ENCODE results near the gene APOA4. TPM values are rescaled to one million over a fixed set of nuclear protein-coding genes. Genes with fewer than 3 reads are reported as not detected.

Gene APOA4
- polyA plus RNA-seq, 1 donor from 2014 or later = not detected

GRCh38 chr11:116832350-116833290 lies 9.5 kb upstream of the APOA4 start:
- Histone ChIP-seq H3K9me2 (ENCODE audit: insufficient read depth, low read length) (no peaks in the 10 kb centered on the region), H3K4me3 (ENCODE audit: low read length) (no peak overlapping the region), H3K9ac (ENCODE audit: low read length) (no peak overlapping the region), H3K36me3 (ENCODE audit: insufficient read depth, low read length) (no peaks in the 10 kb centered on the region), H3K27ac (ENCODE audit: low read length) (no peak overlapping the region), H4K20me1 (ENCODE audit: insufficient read depth) (no peaks in the 10 kb centered on the region), H3K27me3 (ENCODE audit: insufficient read depth, low read depth, low read length) (no peaks in the 10 kb centered on the region), H3K9me3 (ENCODE audit: low read length) (no peaks in the 10 kb centered on the region), H3K4me2 (ENCODE audit: low read length) (no peak overlapping the region), H2AFZ (ENCODE audit: low read depth, low read length) (no peak overlapping the region), H3K79me2 (replicated peaks; ENCODE audit: insufficient read depth, low read length) (no peaks in the 10 kb centered on the region), H3F3A (ENCODE audit: insufficient read depth, low read length, poor library complexity, severe bottlenecking) (no peaks in the 10 kb centered on the region)
- TF ChIP-seq POLR2AphosphoS5 (IDR thresholded peaks at IDR 0.05) (no peak), SMC3 (conservative IDR thresholded peaks at IDR 0.05; ENCODE audit: poor library complexity) (no peak), CTCF (IDR thresholded peaks at IDR 0.05; ENCODE audit: poor library complexity, severe bottlenecking) (no peak), RAD21 (conservative IDR thresholded peaks at IDR 0.05) (no peak), MXI1 (conservative IDR thresholded peaks at IDR 0.05; ENCODE audit: poor library complexity, severe bottlenecking) (no peak), TAF1 (IDR thresholded peaks at IDR 0.05; ENCODE audit: low read depth) (no peak), EP300 (conservative IDR thresholded peaks at IDR 0.05; ENCODE audit: poor library complexity, severe bottlenecking) (no peak), EZH2 (IDR thresholded peaks at IDR 0.05; ENCODE audit: borderline replicate concordance, insufficient read depth, low read length, poor library complexity, severe bottlenecking) (no peak), REST (IDR thresholded peaks at IDR 0.05; ENCODE audit: borderline replicate concordance) (no peak)

GRCh38 chr11:116831790-116832349 lies 8.8 kb upstream of the APOA4 start:
- Histone ChIP-seq H2AFZ (ENCODE audit: low read depth, low read length) (no peak overlapping the region), H3K4me2 (ENCODE audit: low read length) (no peak overlapping the region), H3K36me3 (ENCODE audit: insufficient read depth, low read length) (no peaks in the 10 kb centered on the region), H3K4me3 (ENCODE audit: low read length) (no peak overlapping the region), H3K9ac (ENCODE audit: low read length) (no peak overlapping the region), H3K9me2 (ENCODE audit: insufficient read depth, low read length) (no peaks in the 10 kb centered on the region), H3K27me3 (ENCODE audit: insufficient read depth, low read depth, low read length) (no peaks in the 10 kb centered on the region), H4K20me1 (ENCODE audit: insufficient read depth) (no peaks in the 10 kb centered on the region), H3K27ac (ENCODE audit: low read length) (no peak overlapping the region), H3F3A (ENCODE audit: insufficient read depth, low read length, poor library complexity, severe bottlenecking) (no peaks in the 10 kb centered on the region), H3K9me3 (ENCODE audit: low read length) (no peaks in the 10 kb centered on the region), H3K79me2 (replicated peaks; ENCODE audit: insufficient read depth, low read length) (no peaks in the 10 kb centered on the region)
- TF ChIP-seq TAF1 (IDR thresholded peaks at IDR 0.05; ENCODE audit: low read depth) = no peak
- TF ChIP-seq SMC3 (conservative IDR thresholded peaks at IDR 0.05; ENCODE audit: poor library complexity) = no peak
- TF ChIP-seq EP300 (conservative IDR thresholded peaks at IDR 0.05; ENCODE audit: poor library complexity, severe bottlenecking) = no peak
- TF ChIP-seq RAD21 (conservative IDR thresholded peaks at IDR 0.05) = no peak
- TF ChIP-seq REST (IDR thresholded peaks at IDR 0.05; ENCODE audit: borderline replicate concordance) = no peak
- no peak for TF ChIP-seq EZH2 (IDR thresholded peaks at IDR 0.05; ENCODE audit: borderline replicate concordance, insufficient read depth, low read length, poor library complexity, severe bottlenecking)
